H9 (cell line): ENCODE results near the gene EFCAB10. TPM values are rescaled to one million over a fixed set of nuclear protein-coding genes. Genes with fewer than 3 reads are reported as not detected.
A peak's percentile ranks its signal among the peaks of the same experiment; 100 is the strongest.

Experiments used
- DNase-seq: peaks from one replicate; pipeline ENCODE4 v3.0.0-alpha.2; 2017
- H2AFZ ChIP-seq: one replicate; pipeline ENCODE4 v1.6.1; 2013; ENCODE audit warnings: mild to moderate bottlenecking, low read length, control low read depth, moderate library complexity
- H2AK5ac ChIP-seq: 2 replicates; pipeline ENCODE4 v1.6.1; 2013; ENCODE audit warnings: low read length, control low read depth, mixed read lengths; ENCODE audit not compliant: insufficient read length
- H2BK120ac ChIP-seq: one replicate; pipeline ENCODE4 v1.6.1; 2013; ENCODE audit warnings: low read depth, mild to moderate bottlenecking, low read length, control low read depth, inconsistent platforms; ENCODE audit not compliant: poor library complexity, severe bottlenecking
- H2BK12ac ChIP-seq: 2 replicates; pipeline ENCODE4 v1.6.1; 2013; ENCODE audit warnings: low read length, control low read depth, mixed read lengths, low read depth; ENCODE audit not compliant: insufficient read length
- H2BK15ac ChIP-seq: 2 replicates; pipeline ENCODE4 v1.6.1; 2013; ENCODE audit warnings: low read depth, low read length, control low read depth
- H2BK20ac ChIP-seq: one replicate; pipeline ENCODE4 v1.6.1; 2013; ENCODE audit warnings: low read depth, mild to moderate bottlenecking, low read length, control low read depth, inconsistent platforms; ENCODE audit not compliant: poor library complexity, severe bottlenecking
- H2BK5ac ChIP-seq: 2 replicates; pipeline ENCODE4 v1.6.1; 2013; ENCODE audit warnings: low read length, control low read depth, mixed read lengths; ENCODE audit not compliant: insufficient read length
- H3K14ac ChIP-seq: 2 replicates; pipeline ENCODE4 v1.6.1; 2013; ENCODE audit warnings: low read length, control low read depth; ENCODE audit not compliant: insufficient read depth
- H3K18ac ChIP-seq: 2 replicates; pipeline ENCODE4 v1.6.1; 2013; ENCODE audit warnings: low read depth, mild to moderate bottlenecking, mixed read lengths, low read length, control low read depth; ENCODE audit not compliant: insufficient read length
- H3K23ac ChIP-seq: 2 replicates; pipeline ENCODE4 v1.6.1; 2013; ENCODE audit warnings: low read length, control low read depth, mixed read lengths, low read depth; ENCODE audit not compliant: insufficient read length
- H3K23me2 ChIP-seq: 2 replicates; pipeline ENCODE4 v1.6.1; 2013; ENCODE audit warnings: low read depth, mild to moderate bottlenecking, mixed read lengths, low read length, control low read depth; ENCODE audit not compliant: insufficient read length, poor library complexity, severe bottlenecking
- H3K27ac ChIP-seq: 2 replicates; pipeline ENCODE4 v1.5.1; 2013; ENCODE audit warnings: low read length, control low read depth, mixed read lengths, low read depth; ENCODE audit not compliant: insufficient read length
- H3K27me3 ChIP-seq: 2 replicates; pipeline ENCODE4 v1.6.1; 2013; ENCODE audit warnings: low read length, control low read depth, inconsistent platforms; ENCODE audit not compliant: insufficient read depth
- H3K4ac ChIP-seq: 2 replicates; pipeline ENCODE4 v1.6.1; 2013; ENCODE audit warnings: low read depth, mild to moderate bottlenecking, control low read depth, inconsistent platforms, low read length, moderate library complexity
- H3K4me1 ChIP-seq: 2 replicates; pipeline ENCODE4 v1.6.1; 2013; ENCODE audit warnings: low read length, control low read depth, inconsistent platforms; ENCODE audit not compliant: insufficient read depth
- H3K4me2 ChIP-seq: 2 replicates; pipeline ENCODE4 v1.6.1; 2013; ENCODE audit warnings: low read length, control low read depth, mixed read lengths; ENCODE audit not compliant: insufficient read length, insufficient read depth
- H3K56ac ChIP-seq: 2 replicates; pipeline ENCODE4 v1.6.1; 2013; ENCODE audit warnings: low read depth, mild to moderate bottlenecking, mixed read lengths, low read length, control low read depth; ENCODE audit not compliant: insufficient read length
- H3K79me1 ChIP-seq: 2 replicates; pipeline ENCODE4 v1.6.1; 2013; ENCODE audit warnings: low read depth, mild to moderate bottlenecking, moderate library complexity, low read length, control low read depth, inconsistent platforms; ENCODE audit not compliant: insufficient read depth, poor library complexity, severe bottlenecking
- H3K79me2 ChIP-seq: 2 replicates; pipeline ENCODE4 v1.6.1; 2013; ENCODE audit warnings: low read length, control low read depth, inconsistent platforms; ENCODE audit not compliant: insufficient read depth
- H3K9ac ChIP-seq: 2 replicates; pipeline ENCODE4 v1.6.1; 2013; ENCODE audit warnings: low read length, control low read depth, mixed read lengths; ENCODE audit not compliant: insufficient read length; ENCODE audit errors: extremely low read depth
- H3K9me3 ChIP-seq: one replicate; pipeline ENCODE4 v1.6.1; 2013; ENCODE audit warnings: low read depth, low read length, inconsistent platforms; ENCODE audit not compliant: control insufficient read depth
- H3T11ph ChIP-seq: one replicate; pipeline ENCODE4 v1.6.1; 2013; ENCODE audit warnings: mild to moderate bottlenecking, low read length, control low read depth, inconsistent platforms
- H4K20me1 ChIP-seq: one replicate; pipeline ENCODE4 v1.6.1; 2013; ENCODE audit not compliant: control insufficient read depth, insufficient read length, insufficient read depth
- H4K5ac ChIP-seq: 2 replicates; pipeline ENCODE4 v1.6.1; 2013; ENCODE audit warnings: low read depth, mild to moderate bottlenecking, mixed read lengths, low read length, control low read depth; ENCODE audit not compliant: insufficient read length
- H4K8ac ChIP-seq: replicated peaks from 2 replicates; pipeline ENCODE4 v1.6.1; 2013; ENCODE audit warnings: low read length, control low read depth, mixed read lengths, low read depth; ENCODE audit not compliant: insufficient read length
- H4K91ac ChIP-seq: 2 replicates; pipeline ENCODE4 v1.6.1; 2013; ENCODE audit warnings: low read depth, mild to moderate bottlenecking, moderate library complexity, mixed read lengths, low read length, control low read depth; ENCODE audit not compliant: insufficient read length
- H3K27ac Mint-ChIP-seq, 3 experiments: 2 replicates in 2 of 3; 3 replicates in 1 of 3; pipeline ENCODE4 v1.8.0; 2020 to 2021; ENCODE audit warnings: mixed read lengths in 3 of 3, mild to moderate bottlenecking in 1 of 3, moderate library complexity in 1 of 3
- H3K27me3 Mint-ChIP-seq: 2 replicates; pipeline ENCODE4 v1.8.0; 2021; ENCODE audit warnings: low read depth, mild to moderate bottlenecking, moderate library complexity, mixed read lengths
- H3K36me3 Mint-ChIP-seq, 3 experiments: 2 replicates in 2 of 3; 3 replicates in 1 of 3; pipeline ENCODE4 v1.8.0; 2020 to 2021; ENCODE audit warnings: low read depth in 3 of 3, mixed read lengths in 3 of 3; ENCODE audit not compliant: insufficient read depth in 1 of 3
- H3K4me1 Mint-ChIP-seq, 2 experiments: 2 replicates each; pipeline ENCODE4 v1.8.0; 2020; ENCODE audit warnings: mixed read lengths in 2 of 2
- H3K4me3 Mint-ChIP-seq, 2 experiments: 2 replicates in 1 of 2; 3 replicates in 1 of 2; pipeline ENCODE4 v1.8.0; 2020 to 2021; ENCODE audit warnings: mild to moderate bottlenecking in 2 of 2, mixed read lengths in 2 of 2, moderate library complexity in 1 of 2
- H3K9me3 Mint-ChIP-seq, 2 experiments: 2 replicates in 1 of 2; 3 replicates in 1 of 2; pipeline ENCODE4 v1.8.0; 2020; ENCODE audit warnings: mild to moderate bottlenecking in 2 of 2, mixed read lengths in 2 of 2, moderate library complexity in 1 of 2
- CTCF ChIP-seq: fragments of 200-600 bp; sonication (generic); conservative IDR thresholded peaks from 3 replicates; pipeline ENCODE4 v1.8.0; 2021; ENCODE audit warnings: antibody characterized with exemption, mild to moderate bottlenecking
- WGBS: extraction: QIAGEN DNeasy Blood & Tissue Kit; methylation state at CpG from one replicate; pipeline ENCODE4 v1.1.7; 2013; ENCODE audit warnings: missing lambda C conversion rate, low lambda C conversion rate, mixed read lengths; ENCODE audit not compliant: insufficient read length; ENCODE audit errors: extremely low coverage; 5-methylcytosine and 5-hydroxymethylcytosine counted together
- total RNA-seq: library from RNA; stranded (reverse); gene quantifications from 2 replicates; pipeline ENCODE4 v1.2.1, GENCODE V29; 2021

Gene EFCAB10
- total RNA-seq, 1 experiment from 2014 or later = 1.5 TPM

GRCh38 chr7:105610165-105610930 is 29.1 kb upstream of the EFCAB10 start:
- H3K4me1 Mint-ChIP-seq = peaks cover 11 to 18% of the 10 kb centered on the region in 2 experiments

More at GRCh38 chr7:105610165-105610930, 29.1 kb upstream of the EFCAB10 start:
- Histone ChIP-seq H2BK15ac (no peak overlapping the region), H2BK120ac (no peak overlapping the region), H2BK12ac (no peak overlapping the region), H3K79me2 (no peaks in the 10 kb centered on the region), H2AFZ (no peak overlapping the region), H2AK5ac (no peak overlapping the region), H3K23me2 (no peaks in the 10 kb centered on the region), H3K14ac (no peak overlapping the region), H3K27ac (no peak overlapping the region), H3K4me2 (no peak overlapping the region), H4K8ac (no peak overlapping the region), H3T11ph (no peak overlapping the region), H3K27me3 (no peaks in the 10 kb centered on the region), H4K5ac (no peak overlapping the region), H3K4ac (no peak overlapping the region), H3K23ac (no peak overlapping the region), H2BK20ac (no peak overlapping the region), H3K79me1 (no peaks in the 10 kb centered on the region), H3K4me1 (no peaks in the 10 kb centered on the region), H3K9ac (no peak overlapping the region), H4K20me1 (no peaks in the 10 kb centered on the region), H4K91ac (no peak overlapping the region), H3K18ac (no peak overlapping the region), H3K9me3 (no peaks in the 10 kb centered on the region), H2BK5ac (no peak overlapping the region), H3K56ac (no peak overlapping the region)
- Mint-ChIP-seq H3K27ac (peak overlapping the region in 2 of 3 experiments; percentile 38 to 59; a peak in 2 of 7 replicates), H3K9me3 (no peaks in the 10 kb centered on the region; a peak in 1 of 5 replicates), H3K36me3 (peaks cover 14 to 32% (median 26%) of the 10 kb centered on the region in 3 experiments), H3K27me3 (no peaks in the 10 kb centered on the region), H3K4me3 (no peak overlapping the region)
- no CpG with 5 or more reads among the region's 8 CpGs for WGBS
- TF ChIP-seq CTCF = no peak
- no peak for DNase-seq
